Measurements from ENCODE around the gene ABHD2. TPM values are rescaled to one million over a fixed set of nuclear protein-coding genes. Genes with fewer than 3 reads are reported as not detected.
"Not testable (repeated sequence)": the region's sequence is repeated elsewhere in the genome, so short reads cannot be mapped to it uniquely, and the experiment has no call there.

ABHD2 gene
- total RNA-seq, 1 donor from 2014 or later, result 66.5 TPM

GRCh38 chr15:89119489-89120478 is 31.5 kb downstream of the ABHD2 start:
- Mint-ChIP-seq H3K36me3 (ENCODE audit: low read depth) (peaks cover 32% of the 10 kb centered on the region), H3K27me3 (ENCODE audit: insufficient read depth) (no peaks in the 10 kb centered on the region), H3K27ac (no peak overlapping the region), H3K4me3 (no peak overlapping the region), H3K4me1 (ENCODE audit: low read depth) (peaks cover 10% of the 10 kb centered on the region), H3K9me3 (no peaks in the 10 kb centered on the region)
- intact Hi-C loops (cut with micrococcal nuclease), result no loop called here
- no peak for DNase-seq (ENCODE audit: low spot score)

- peaks cover 31% of the 10 kb centered on the region for H3K36me3 Mint-ChIP-seq (ENCODE audit: low read depth)
- H3K27me3 Mint-ChIP-seq (ENCODE audit: insufficient read depth); H3K4me1 Mint-ChIP-seq (ENCODE audit: low read depth); H3K9me3 Mint-ChIP-seq; DNase-seq (ENCODE audit: low spot score); H3K4me3 Mint-ChIP-seq; H3K27ac Mint-ChIP-seq; intact Hi-C loops (cut with micrococcal nuclease): not testable (repeated sequence)
Measured at GRCh38 chr15:89120479-89121000, 32.3 kb downstream of the ABHD2 start.

- Mint-ChIP-seq H3K9me3 (no peaks in the 10 kb centered on the region), H3K27ac (no peak overlapping the region), H3K36me3 (ENCODE audit: low read depth) (peaks cover 38% of the 10 kb centered on the region), H3K4me1 (ENCODE audit: low read depth) (peaks cover 5% of the 10 kb centered on the region), H3K27me3 (ENCODE audit: insufficient read depth) (no peaks in the 10 kb centered on the region), H3K4me3 (no peak overlapping the region)
- no peak for DNase-seq (ENCODE audit: low spot score)
- intact Hi-C loops (cut with micrococcal nuclease), result no loop called here
Measured at GRCh38 chr15:89121414-89121813, 33.2 kb downstream of the ABHD2 start.

GRCh38 chr15:89122505-89123180 is 34.4 kb downstream of the ABHD2 start:
- H3K36me3 Mint-ChIP-seq (ENCODE audit: low read depth), result peaks cover 33% of the 10 kb centered on the region
- no peaks in the 10 kb centered on the region for H3K9me3 Mint-ChIP-seq
- no peaks in the 10 kb centered on the region for H3K27me3 Mint-ChIP-seq (ENCODE audit: insufficient read depth)
- H3K4me3 Mint-ChIP-seq, result no peak overlapping the region
- H3K27ac Mint-ChIP-seq, result no peak overlapping the region
- no peak for DNase-seq (ENCODE audit: low spot score)
- peaks cover 2% of the 10 kb centered on the region for H3K4me1 Mint-ChIP-seq (ENCODE audit: low read depth)
- intact Hi-C loops (cut with micrococcal nuclease), result no loop called here

- Mint-ChIP-seq H3K9me3 (no peaks in the 10 kb centered on the region), H3K27me3 (ENCODE audit: insufficient read depth) (no peaks in the 10 kb centered on the region), H3K27ac (no peak overlapping the region), H3K4me1 (ENCODE audit: low read depth) (no peaks in the 10 kb centered on the region), H3K36me3 (ENCODE audit: low read depth) (peaks cover 29% of the 10 kb centered on the region), H3K4me3 (no peak overlapping the region)
- intact Hi-C loops (cut with micrococcal nuclease), result no loop called here
- no peak for DNase-seq (ENCODE audit: low spot score)
Measured at GRCh38 chr15:89123181-89123525, 34.9 kb downstream of the ABHD2 start.

- intact Hi-C loops (cut with micrococcal nuclease), result loop anchor here (5.0 kb wide), 1 partner anchor 42 kb away; no protein-coding TSS in a partner anchor
Measured at GRCh38 chr15:89125088-89125826, 37.0 kb downstream of the ABHD2 start.

GRCh38 chr15:89126009-89126408 is 37.8 kb downstream of the ABHD2 start:
- no peaks in the 10 kb centered on the region for H3K27me3 Mint-ChIP-seq (ENCODE audit: insufficient read depth)
- peaks cover 7% of the 10 kb centered on the region for H3K4me1 Mint-ChIP-seq (ENCODE audit: low read depth)
- intact Hi-C loops (cut with micrococcal nuclease), result loop anchor here (5.0 kb wide), 1 partner anchor 41 kb away; no protein-coding TSS in a partner anchor
- no peak overlapping the region for H3K27ac Mint-ChIP-seq
- peaks cover 20% of the 10 kb centered on the region for H3K36me3 Mint-ChIP-seq (ENCODE audit: low read depth)
- no peaks in the 10 kb centered on the region for H3K9me3 Mint-ChIP-seq
- DNase-seq (ENCODE audit: low spot score), result no peak
- H3K4me3 Mint-ChIP-seq, result no peak overlapping the region

More at GRCh38 chr15:89125088-89125826, 37.0 kb downstream of the ABHD2 start:
- H3K9me3 Mint-ChIP-seq, result no peaks in the 10 kb centered on the region
- H3K27me3 Mint-ChIP-seq (ENCODE audit: insufficient read depth), result no peaks in the 10 kb centered on the region
- H3K4me1 Mint-ChIP-seq (ENCODE audit: low read depth), result peaks cover 3% of the 10 kb centered on the region
- H3K4me3 Mint-ChIP-seq, result no peak overlapping the region
- no peak overlapping the region for H3K27ac Mint-ChIP-seq
- peaks cover 21% of the 10 kb centered on the region for H3K36me3 Mint-ChIP-seq (ENCODE audit: low read depth)
- DNase-seq (ENCODE audit: low spot score), result no peak

GRCh38 chr15:89127054-89127702 is 38.9 kb downstream of the ABHD2 start:
- Mint-ChIP-seq H3K4me3 (no peak overlapping the region), H3K36me3 (ENCODE audit: low read depth) (peaks cover 21% of the 10 kb centered on the region), H3K9me3 (no peaks in the 10 kb centered on the region), H3K4me1 (ENCODE audit: low read depth) (peaks cover 7% of the 10 kb centered on the region), H3K27ac (no peak overlapping the region), H3K27me3 (ENCODE audit: insufficient read depth) (no peaks in the 10 kb centered on the region)
- DNase-seq (ENCODE audit: low spot score), result no peak
- intact Hi-C loops (cut with micrococcal nuclease), result loop anchor here (5.0 kb wide), 1 partner anchor 40 kb away; no protein-coding TSS in a partner anchor

- Mint-ChIP-seq H3K27ac (no peak overlapping the region), H3K9me3 (no peaks in the 10 kb centered on the region), H3K36me3 (ENCODE audit: low read depth) (peaks cover 20% of the 10 kb centered on the region), H3K4me3 (no peak overlapping the region), H3K27me3 (ENCODE audit: insufficient read depth) (no peaks in the 10 kb centered on the region), H3K4me1 (ENCODE audit: low read depth) (peaks cover 17% of the 10 kb centered on the region)
- no peak for DNase-seq (ENCODE audit: low spot score)
- intact Hi-C loops (cut with micrococcal nuclease), result loop anchor here (1.0 to 5.0 kb wide), 4 partner anchors 39 to 71 kb away; partner anchors contain the start of gene ABHD2
Measured at GRCh38 chr15:89128320-89129122, 40.3 kb downstream of the ABHD2 start.

- peaks cover 20% of the 10 kb centered on the region for H3K36me3 Mint-ChIP-seq (ENCODE audit: low read depth)
- DNase-seq (ENCODE audit: low spot score), result peak; percentile 16
- no peak overlapping the region for H3K27ac Mint-ChIP-seq
- intact Hi-C loops (cut with micrococcal nuclease), result loop anchor here (1.0 to 5.0 kb wide), 4 partner anchors 38 to 72 kb away; partner anchors contain the start of gene ABHD2
- no peaks in the 10 kb centered on the region for H3K27me3 Mint-ChIP-seq (ENCODE audit: insufficient read depth)
- peaks cover 19% of the 10 kb centered on the region for H3K4me1 Mint-ChIP-seq (ENCODE audit: low read depth)
- H3K4me3 Mint-ChIP-seq, result no peak overlapping the region
- no peaks in the 10 kb centered on the region for H3K9me3 Mint-ChIP-seq
Measured at GRCh38 chr15:89129123-89129815, 41.0 kb downstream of the ABHD2 start.

GRCh38 chr15:89129816-89130134 is 41.5 kb downstream of the ABHD2 start:
- Mint-ChIP-seq H3K4me1 (ENCODE audit: low read depth) (peaks cover 19% of the 10 kb centered on the region), H3K27ac (no peak overlapping the region)
- intact Hi-C loops (cut with micrococcal nuclease), result loop anchor here (1.0 to 5.0 kb wide), 4 partner anchors 38 to 72 kb away; partner anchors contain the start of gene ABHD2

More at GRCh38 chr15:89129816-89130134, 41.5 kb downstream of the ABHD2 start:
- no peak for DNase-seq (ENCODE audit: low spot score)
- Mint-ChIP-seq H3K36me3 (ENCODE audit: low read depth) (peaks cover 20% of the 10 kb centered on the region), H3K27me3 (ENCODE audit: insufficient read depth) (no peaks in the 10 kb centered on the region), H3K4me3 (no peak overlapping the region), H3K9me3 (no peaks in the 10 kb centered on the region)

Measured in activated T-helper 1 cell treated with anti-CD3 and anti-CD28 coated beads, Interleukin-12 subunit alpha, Interleukin-12 subunit beta, Interleukin-2, Interleukin-4 antibody, amounts not matched to agents 30 ng/mL and 10 ng/mL and 1 ng/mL, durations not matched to agents 14 hours and 24 hours and 36 hours (primary cell).